GM23248 (cell line): Measurements from ENCODE around the gene SUPT4H1.

ENCODE experiments used
- EZH2 ChIP-seq: fragments of 200-600 bp; sonication (generic); IDR thresholded peaks from 2 replicates; pipeline ENCODE4 v1.6.1; 2018; ENCODE audit warnings: antibody characterized with exemption, mild to moderate bottlenecking; ENCODE audit not compliant: insufficient read depth, poor library complexity, severe bottlenecking
- EZH2phosphoT487 ChIP-seq: fragments of 200-600 bp; sonication (generic); IDR thresholded peaks from 2 replicates; pipeline ENCODE4 v1.6.1; 2018; ENCODE audit warnings: antibody characterized with exemption, moderate library complexity, mild to moderate bottlenecking, low read depth; ENCODE audit not compliant: insufficient read depth

DNA sequence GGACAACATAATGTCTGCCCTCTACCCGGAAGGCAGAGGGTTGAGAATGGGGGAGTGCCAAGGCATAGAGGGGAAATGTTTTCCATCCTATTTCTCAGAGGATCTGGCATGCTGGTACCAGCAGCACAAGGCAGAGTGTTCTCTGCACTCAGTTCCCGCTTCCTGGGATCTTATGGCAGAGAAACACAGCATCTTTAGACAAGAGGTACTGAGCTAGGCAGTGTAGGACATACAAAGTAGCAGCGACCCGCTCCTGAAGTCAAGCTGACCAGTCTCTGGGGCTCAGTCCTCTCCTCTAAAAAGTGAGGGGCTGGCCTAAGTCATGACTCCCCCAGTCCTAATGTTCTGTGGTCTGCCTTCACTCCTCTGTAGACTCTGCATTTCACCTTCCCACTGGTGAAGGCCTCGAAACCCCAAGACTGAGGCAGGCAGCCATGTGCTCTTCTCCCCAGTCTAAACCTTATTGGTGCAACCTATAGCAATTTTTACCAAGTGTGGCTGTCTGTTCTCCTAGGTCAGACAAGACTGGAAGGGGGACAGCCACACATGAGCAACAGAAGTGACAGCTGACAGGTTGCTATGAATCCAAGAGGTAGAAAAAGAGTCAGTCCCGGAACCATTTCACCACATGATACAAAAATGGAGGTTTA, 12.1 kb downstream of the SUPT4H1 start:
- TF ChIP-seq EZH2 (no peak), EZH2phosphoT487 (no peak)
